ENCODE measurements around the gene KYAT1.
A peak's percentile ranks its signal among the peaks of the same experiment; 100 is the strongest.
"Not testable (repeated sequence)": the region's sequence is repeated elsewhere in the genome, so short reads cannot be mapped to it uniquely, and the experiment has no call there.

Gene KYAT1

DNA sequence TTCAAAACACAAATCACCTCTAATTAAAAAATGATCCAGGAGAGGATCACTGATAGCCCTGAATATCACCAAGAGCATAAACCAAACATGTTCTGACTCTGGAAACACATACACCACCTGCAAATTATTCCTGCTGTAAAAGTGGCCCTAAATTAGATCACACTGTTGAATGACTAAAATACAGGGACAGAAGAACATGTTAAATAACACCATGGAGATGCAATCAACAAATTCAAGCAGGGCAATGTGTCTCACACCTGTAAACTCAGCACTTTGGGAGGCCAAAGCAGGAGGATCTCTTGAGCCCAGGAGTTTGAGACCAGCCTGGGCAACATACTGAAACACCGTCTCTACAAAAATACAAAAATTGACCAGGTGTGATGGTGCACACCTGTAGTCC lies 33.9 kb downstream of the KYAT1 start:
- TF ChIP-seq GATA1 (IDR thresholded peaks at IDR 0.05; ENCODE audit: low read depth, low read length) (no peak), POLR2A (IDR thresholded peaks at IDR 0.05; ENCODE audit: low read length) (no peak)
- DNase-seq: no peak

DNA sequence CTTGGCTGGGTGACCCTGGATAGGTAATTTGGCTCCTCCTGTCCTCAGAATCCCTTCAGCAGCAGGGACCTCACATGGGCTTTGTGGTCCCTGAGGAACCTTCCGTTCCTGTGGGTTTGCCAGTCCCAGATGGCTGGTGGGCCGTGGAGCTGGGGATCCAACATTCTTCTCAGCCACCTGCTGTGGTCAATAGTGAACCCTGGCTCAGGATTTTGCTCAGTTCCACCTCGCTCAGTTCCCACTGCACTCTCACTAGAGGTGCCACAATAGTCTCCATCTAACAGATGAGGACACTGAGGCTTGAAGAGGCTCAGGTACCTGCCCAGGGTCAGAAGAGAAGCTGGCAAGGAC lies 35.1 kb downstream of the KYAT1 start:
- DNase-seq: no peak
- TF ChIP-seq GATA1 (IDR thresholded peaks at IDR 0.05; ENCODE audit: low read depth, low read length) (no peak), POLR2A (IDR thresholded peaks at IDR 0.05; ENCODE audit: low read length) (no peak)

DNA sequence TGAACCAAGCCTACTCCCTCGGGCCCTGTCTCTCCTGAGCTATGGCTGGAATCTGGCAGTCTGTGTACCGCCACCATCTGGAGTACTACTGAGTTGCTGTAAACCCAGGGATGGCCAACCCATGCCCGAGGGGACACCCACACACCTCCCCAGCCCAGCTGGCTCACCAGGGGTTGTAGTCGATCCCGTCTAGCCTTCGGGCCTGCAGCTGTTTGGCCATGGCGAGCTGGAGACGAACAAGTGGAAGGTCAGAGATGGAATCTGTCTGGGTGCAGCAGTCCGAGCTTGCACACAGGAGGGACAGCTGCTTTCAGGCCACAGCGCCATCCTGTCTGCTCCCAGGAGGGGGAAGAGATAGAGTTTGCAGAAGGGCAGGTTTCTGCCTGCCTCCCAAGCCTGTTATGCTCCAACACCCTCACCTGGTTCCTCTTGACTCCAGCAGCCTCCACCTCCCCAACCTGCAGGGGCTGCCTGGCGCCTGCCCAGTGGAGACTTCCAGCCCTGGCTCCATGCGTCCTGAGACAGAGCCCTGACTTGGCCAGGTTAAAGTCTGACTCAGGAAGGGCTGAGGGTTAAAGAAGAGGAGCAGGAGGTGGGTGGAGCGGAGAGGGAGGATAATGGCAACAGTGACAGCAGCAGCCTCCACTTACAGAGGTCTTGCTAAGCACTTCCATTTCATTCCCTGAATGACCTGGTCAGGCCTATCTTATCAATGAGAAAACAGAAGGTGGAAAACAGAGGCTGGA lies 36.4 kb downstream of the KYAT1 start:
- TF ChIP-seq POLR2A (IDR thresholded peaks at IDR 0.05; ENCODE audit: low read length) (no peak), GATA1 (IDR thresholded peaks at IDR 0.05; ENCODE audit: low read depth, low read length) (no peak)
- DNase-seq: peak; percentile 30 to 76

- DNase-seq: not testable (repeated sequence)
These were observed 38.6 kb downstream of the KYAT1 start for GRCh38 chr9:128843171-128843570.

DNA sequence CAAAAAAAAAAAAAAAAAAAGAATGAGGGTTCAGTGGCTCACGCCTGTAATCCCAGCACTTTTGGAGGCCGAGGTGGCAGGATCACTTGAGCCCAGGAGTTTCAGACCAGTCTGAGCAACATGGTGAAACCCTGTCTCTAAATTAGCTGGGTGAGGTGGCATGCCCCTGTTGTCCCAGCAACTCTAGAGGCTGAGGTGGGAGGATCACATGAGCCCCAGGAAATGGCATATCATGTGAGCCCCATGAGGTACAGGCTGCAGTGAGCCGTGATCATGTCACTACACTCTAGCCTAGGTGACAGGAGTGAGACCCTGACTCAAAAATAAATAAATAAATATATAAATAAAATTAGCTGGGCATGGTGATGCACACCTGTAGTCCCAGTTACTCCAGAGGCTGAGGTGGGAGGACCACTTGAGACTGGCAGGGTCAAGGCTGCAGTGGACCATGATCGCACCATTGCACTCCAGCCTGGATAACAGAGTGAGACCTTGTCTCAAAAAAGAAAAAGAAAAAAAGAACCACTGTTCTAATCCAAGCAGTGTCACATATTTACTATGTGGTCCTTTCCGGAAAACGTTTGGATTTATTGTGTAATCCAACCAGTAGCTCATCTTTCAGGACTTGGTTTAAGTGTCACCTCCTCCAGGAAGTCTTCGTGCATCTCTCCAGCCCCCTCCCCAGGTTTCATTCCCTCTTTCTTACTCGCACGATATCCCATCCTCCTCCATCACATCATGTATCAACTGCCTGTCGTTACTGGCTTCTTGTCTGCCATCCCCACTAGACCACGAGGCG lies 39.9 kb downstream of the KYAT1 start:
- TF ChIP-seq POLR2A (IDR thresholded peaks at IDR 0.05; ENCODE audit: low read length) (no peak), GATA1 (IDR thresholded peaks at IDR 0.05; ENCODE audit: low read depth, low read length) (no peak)

GRCh38 chr9:128840524-128840923 lies 41.2 kb downstream of the KYAT1 start:
- TF ChIP-seq GATA1 (IDR thresholded peaks at IDR 0.05; ENCODE audit: low read depth, low read length) (no peak), POLR2A (IDR thresholded peaks at IDR 0.05; ENCODE audit: low read length) (no peak)
- no peak for DNase-seq

More for the DNA sequence above, 39.9 kb downstream of the KYAT1 start:
- no peak for DNase-seq

DNA sequence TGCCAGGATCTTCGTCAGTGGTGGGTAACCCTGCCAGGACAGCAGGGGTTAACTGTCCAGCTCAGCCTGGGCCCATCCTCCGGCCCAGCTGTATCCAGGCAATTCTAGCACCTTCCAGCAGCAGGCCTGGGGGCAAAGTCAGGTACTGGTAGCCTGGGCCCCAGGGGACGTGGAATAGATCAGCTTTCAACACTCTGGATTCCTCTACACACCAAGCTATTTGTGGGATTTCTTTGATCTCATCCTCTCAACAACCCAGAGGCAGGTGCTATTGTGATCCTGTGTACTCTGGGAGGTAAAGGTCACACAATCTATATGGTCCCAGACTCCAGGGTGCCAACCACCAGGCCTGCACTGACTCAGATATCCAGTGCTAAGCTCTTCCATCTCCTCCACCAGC lies 43.4 kb downstream of the KYAT1 start:
- TF ChIP-seq GATA1 (IDR thresholded peaks at IDR 0.05; ENCODE audit: low read depth, low read length) (no peak), POLR2A (IDR thresholded peaks at IDR 0.05; ENCODE audit: low read length) (no peak)
- DNase-seq: no peak

- no peak for DNase-seq
- TF ChIP-seq GATA1 (IDR thresholded peaks at IDR 0.05; ENCODE audit: low read depth, low read length) (no peak), POLR2A (IDR thresholded peaks at IDR 0.05; ENCODE audit: low read length) (no peak)
These were observed 45.1 kb downstream of the KYAT1 start for GRCh38 chr9:128836509-128837145.

DNA sequence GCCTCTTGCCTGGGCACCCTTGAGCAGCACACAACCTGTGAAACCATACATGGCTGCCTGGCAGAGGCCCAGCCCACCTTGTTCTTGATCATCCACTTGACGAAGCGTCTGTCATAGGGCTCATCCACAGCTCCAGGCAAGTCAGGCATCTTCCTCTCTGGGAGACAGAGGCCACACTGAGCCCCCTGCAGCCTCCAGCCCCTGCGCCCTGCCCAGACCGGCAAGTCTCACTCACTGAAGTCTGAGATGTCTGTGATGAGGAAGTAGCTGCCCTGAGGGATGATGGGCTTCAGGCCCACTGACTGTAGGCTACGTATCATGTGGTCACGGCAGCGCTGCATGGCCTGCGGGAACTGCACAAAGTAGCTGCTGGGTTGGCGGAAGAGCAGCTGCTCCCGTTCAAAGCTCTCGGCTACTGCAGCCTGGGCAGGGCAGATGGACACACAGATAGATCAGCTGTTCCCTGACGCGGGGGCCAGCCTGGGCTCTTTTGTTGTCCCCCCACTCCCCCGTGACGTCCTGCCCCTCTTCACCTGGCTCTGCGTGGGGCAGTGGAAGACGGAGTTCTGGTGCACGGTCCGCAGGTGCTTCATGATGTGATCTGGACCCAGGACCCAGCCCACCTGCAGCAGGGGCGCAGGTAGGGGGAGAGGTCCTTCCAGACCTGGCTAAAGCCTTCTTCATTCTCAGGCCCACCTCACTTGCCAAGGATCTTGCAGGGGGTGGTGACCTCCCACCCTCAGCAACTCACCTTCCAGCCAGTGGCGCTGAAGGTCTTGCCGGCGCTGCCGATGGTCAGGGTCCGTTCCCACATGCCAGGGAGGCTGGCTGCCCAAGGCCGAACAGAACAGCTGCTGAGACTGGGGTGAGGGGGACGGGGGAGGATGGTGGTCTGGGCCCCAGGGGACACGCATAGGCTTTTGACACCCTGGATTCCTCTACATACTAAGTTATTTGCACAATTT lies 46.2 kb downstream of the KYAT1 start:
- TF ChIP-seq GATA1 (IDR thresholded peaks at IDR 0.05; ENCODE audit: low read depth, low read length): no peak
- TF ChIP-seq POLR2A (IDR thresholded peaks at IDR 0.05; ENCODE audit: low read length): no peak
- no peak for DNase-seq

- TF ChIP-seq POLR2A (IDR thresholded peaks at IDR 0.05; ENCODE audit: low read length): no peak
- TF ChIP-seq GATA1 (IDR thresholded peaks at IDR 0.05; ENCODE audit: low read depth, low read length): no peak
These were observed 48.1 kb downstream of the KYAT1 start for GRCh38 chr9:128833696-128834095.

GRCh38 chr9:128829477-128830251 lies 52.1 kb downstream of the KYAT1 start, which contains the start of gene SPOUT1:
Gene SPOUT1, minus strand, starts transcription at chr9:128829794. Its CDS starts 14 bp downstream, at chr9:128829780.
- peak; percentile 94 to 96 for DNase-seq
- TF ChIP-seq GATA1 (IDR thresholded peaks at IDR 0.05; ENCODE audit: low read depth, low read length): no peak
- peak; percentile 81 for TF ChIP-seq POLR2A (IDR thresholded peaks at IDR 0.05; ENCODE audit: low read length)

More at GRCh38 chr9:128833696-128834095, 48.1 kb downstream of the KYAT1 start:
- DNase-seq: no peak

DNA sequence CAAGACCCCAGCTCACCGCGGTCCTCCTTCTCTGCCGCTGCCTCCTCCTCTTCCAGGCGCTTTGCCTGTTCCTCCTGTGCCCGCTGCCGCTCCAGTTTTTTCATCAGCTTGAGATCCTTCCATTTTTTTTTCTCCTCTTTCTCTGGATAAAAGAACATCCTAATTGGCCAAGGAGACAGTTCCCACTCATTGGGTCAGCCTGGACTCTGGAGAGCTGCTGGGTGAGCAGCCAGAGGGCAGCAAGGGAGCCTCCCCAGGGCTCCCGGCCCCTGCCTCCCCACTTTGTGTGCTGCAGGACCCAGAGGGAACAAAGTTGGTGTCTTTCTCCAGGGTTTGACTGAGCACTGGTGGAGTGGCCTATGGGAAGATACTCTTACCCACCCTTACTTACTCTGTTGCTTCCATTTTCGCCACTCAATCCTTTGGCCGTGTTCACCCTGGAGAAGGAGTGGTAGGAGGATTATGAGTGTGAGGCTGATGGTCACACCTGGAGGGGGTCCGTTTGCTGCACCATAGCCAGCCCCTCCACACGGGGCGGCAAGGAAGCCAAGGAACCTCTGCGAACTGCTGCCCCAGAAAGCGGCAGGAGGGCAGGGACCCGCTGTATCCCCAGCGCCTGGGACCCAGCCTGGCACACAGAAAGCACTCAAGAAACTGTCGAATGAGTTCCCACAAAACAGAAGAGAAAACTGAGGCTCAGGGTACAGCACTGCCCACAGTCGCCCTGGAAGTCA lies 52.9 kb downstream of the KYAT1 start:
- TF ChIP-seq GATA1 (IDR thresholded peaks at IDR 0.05; ENCODE audit: low read depth, low read length): no peak
- TF ChIP-seq POLR2A (IDR thresholded peaks at IDR 0.05; ENCODE audit: low read length): no peak
- no peak for DNase-seq

All from erythroblast (primary cell).